Tracheal epithelial cell (primary cell): ENCODE results near the gene WFDC9. TPM values are rescaled to one million over a fixed set of nuclear protein-coding genes. Genes with fewer than 3 reads are reported as not detected.

Experiments used
- total RNA-seq: library from RNA; depleted of rRNA; stranded (reverse); fragments of >200 nt; gene quantifications from 2 replicates; pipeline ENCODE4 v1.2.1, GENCODE V29; 2014

The WFDC9 gene
- not detected in 2 replicates for total RNA-seq

DNA sequence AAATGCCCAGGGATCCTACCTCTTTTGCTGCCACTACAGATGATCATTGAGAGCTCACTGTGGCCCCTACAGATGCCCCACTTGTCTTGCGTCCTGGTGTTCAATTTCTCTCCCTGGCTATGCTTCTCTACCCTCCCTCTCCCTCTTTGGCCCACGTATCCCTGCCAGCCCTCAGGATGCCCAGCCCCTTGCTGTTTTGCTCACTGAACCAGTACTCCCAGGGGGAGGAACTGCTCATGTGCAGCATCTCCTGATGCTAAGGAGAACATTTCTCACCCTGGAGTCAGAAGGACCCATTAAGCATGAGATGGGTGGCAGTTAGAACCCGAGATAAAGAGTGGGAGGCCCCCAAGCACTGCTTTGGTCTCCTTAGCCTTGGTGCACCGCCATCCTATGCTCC lies at the start of gene WFDC9:
Gene WFDC9 (minus strand): TSS at position 101 of the 400 bp plus-strand sequence. CDS start 21,103 bp downstream, outside the sequence.

DNA sequence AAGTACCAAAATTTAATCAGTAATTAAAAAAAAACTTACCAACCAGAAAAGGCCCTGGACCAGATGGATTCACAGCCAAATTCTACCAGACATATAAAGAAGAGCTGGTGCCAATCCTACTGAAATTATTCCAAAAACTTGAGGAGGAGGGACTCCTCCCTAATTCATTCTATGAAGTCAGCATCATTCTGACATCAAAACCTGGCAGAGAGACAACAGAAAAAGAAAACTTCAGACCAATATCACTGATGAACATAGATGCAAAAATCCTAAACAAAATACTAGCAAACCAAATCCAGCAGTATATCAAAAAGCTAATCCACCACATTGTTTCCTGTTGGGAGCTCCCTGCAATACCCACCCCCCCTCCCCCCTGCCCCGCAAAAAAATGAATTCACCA lies 39.1 kb upstream of the WFDC9 start, which contains the start of gene WFDC11:
Gene WFDC11 (minus strand): TSS at position 101 of the 400 bp plus-strand sequence. CDS start 19,639 bp downstream, outside the sequence.

DNA sequence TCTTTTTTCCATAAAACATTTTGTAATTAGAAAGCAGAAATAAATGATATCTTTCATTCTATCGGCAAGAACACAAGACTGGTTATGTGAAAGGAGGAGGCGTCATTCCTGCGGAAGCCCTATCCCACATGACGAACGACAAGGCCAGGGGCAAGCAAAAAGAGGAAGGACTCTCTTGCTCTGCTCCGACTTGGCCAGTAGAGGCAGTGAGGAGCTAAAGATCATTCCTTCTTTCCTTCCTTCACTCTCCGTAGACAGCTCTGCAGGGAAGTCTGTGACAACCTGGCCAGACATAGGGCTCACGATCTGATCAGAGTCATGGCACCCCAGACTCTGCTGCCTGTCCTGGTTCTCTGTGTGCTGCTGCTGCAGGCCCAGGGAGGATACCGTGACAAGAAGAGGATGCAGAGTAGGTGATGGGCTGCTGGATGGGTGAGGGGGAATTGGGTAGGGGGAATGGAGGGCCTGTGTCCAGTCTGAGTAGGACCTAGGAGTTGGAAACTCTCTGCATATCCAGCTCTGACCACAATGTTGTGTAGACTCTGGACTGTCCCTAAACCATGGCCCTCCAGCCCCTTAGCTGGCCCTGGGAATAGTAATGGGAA lies 1.5 kb downstream of the WFDC9 start, which contains the start of gene WFDC10A:
Gene WFDC10A (plus strand): TSS at position 244 of the 605 bp plus-strand sequence. CDS start 75 bp downstream, at position 319.

DNA sequence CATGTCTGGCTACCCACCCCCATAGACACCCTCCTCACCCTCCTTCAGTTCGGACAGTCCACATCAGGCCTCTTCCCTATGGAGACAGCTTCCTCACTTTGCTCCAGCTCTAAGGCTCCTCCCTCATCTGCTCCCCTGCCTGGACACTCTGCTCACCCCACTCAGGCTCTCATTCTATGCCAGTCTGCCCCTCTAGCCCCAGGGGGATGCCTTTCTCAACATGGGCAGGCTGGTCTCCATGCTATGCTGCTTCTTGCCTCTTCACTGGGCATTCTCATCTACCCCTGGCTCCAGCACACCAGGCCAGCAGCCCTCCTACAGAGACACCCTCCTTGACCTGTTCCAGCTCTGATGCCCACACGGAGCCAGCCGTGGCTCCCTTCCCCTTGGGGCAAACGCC lies 51.9 kb downstream of the WFDC9 start, which contains the start of gene WFDC8:
Gene WFDC8 (minus strand): TSS at position 101 of the 400 bp plus-strand sequence. CDS start 37 bp downstream, at position 64.

Other genes with a start within 250 kb of the WFDC9 start
- 22.6 and 22.7 TPM in 2 replicates for gene DBNDD2, start 223.0 kb downstream of the WFDC9 start, total RNA-seq
- 22.2 and 23.4 TPM in 2 replicates for gene PIGT, start 215.1 kb downstream of the WFDC9 start, total RNA-seq
- 0.96 TPM in 1 of 2 replicates, not detected in the other for gene WFDC2, start 161.5 kb downstream of the WFDC9 start, total RNA-seq
- gene SPINT3, start 115.7 kb downstream of the WFDC9 start, total RNA-seq, result not detected in 2 replicates
- gene WFDC6, start 91.8 kb downstream of the WFDC9 start, total RNA-seq, result not detected in 2 replicates
- not detected in 2 replicates for gene EPPIN, start 83.9 kb downstream of the WFDC9 start, total RNA-seq
- not detected in 2 replicates for gene WFDC8, start 52.0 kb downstream of the WFDC9 start, total RNA-seq
- gene WFDC10A, start 1.5 kb downstream of the WFDC9 start, total RNA-seq, result not detected in 2 replicates
- not detected in 2 replicates for gene WFDC11, start 39.0 kb upstream of the WFDC9 start, total RNA-seq
- gene WFDC13, start 70.8 kb upstream of the WFDC9 start, total RNA-seq, result not detected in 2 replicates
- not detected in 2 replicates for gene WFDC10B, start 73.7 kb upstream of the WFDC9 start, total RNA-seq
- not detected in 2 replicates for gene SPINT4, start 91.1 kb upstream of the WFDC9 start, total RNA-seq
- 0.48 TPM in 1 of 2 replicates, not detected in the other for gene WFDC3, start 160.6 kb upstream of the WFDC9 start, total RNA-seq
- 8.7 and 12.3 TPM in 2 replicates for gene DNTTIP1, start 160.7 kb upstream of the WFDC9 start, total RNA-seq
- 1.3 and 3.6 TPM in 2 replicates for gene UBE2C, start 181.4 kb upstream of the WFDC9 start, total RNA-seq
- 0.43 TPM in 1 of 2 replicates, not detected in the other for gene TNNC2, start 196.0 kb upstream of the WFDC9 start, total RNA-seq
- gene SNX21, start 202.5 kb upstream of the WFDC9 start, total RNA-seq, result 16.6 and 20.0 TPM in 2 replicates
- 38.6 and 42.0 TPM in 2 replicates for gene ACOT8, start 226.1 kb upstream of the WFDC9 start, total RNA-seq
- 2.6 and 3.1 TPM in 2 replicates for gene ZSWIM3, start 226.3 kb upstream of the WFDC9 start, total RNA-seq
- 2.4 and 3.4 TPM in 2 replicates for gene ZSWIM1, start 249.9 kb upstream of the WFDC9 start, total RNA-seq